ENCODE data around the gene ALOXE3. TPM values are rescaled to one million over a fixed set of nuclear protein-coding genes. Genes with fewer than 3 reads are reported as not detected.

ALOXE3 gene
- total RNA-seq, 1 experiment from 2014 or later, result 0.13 TPM

DNA sequence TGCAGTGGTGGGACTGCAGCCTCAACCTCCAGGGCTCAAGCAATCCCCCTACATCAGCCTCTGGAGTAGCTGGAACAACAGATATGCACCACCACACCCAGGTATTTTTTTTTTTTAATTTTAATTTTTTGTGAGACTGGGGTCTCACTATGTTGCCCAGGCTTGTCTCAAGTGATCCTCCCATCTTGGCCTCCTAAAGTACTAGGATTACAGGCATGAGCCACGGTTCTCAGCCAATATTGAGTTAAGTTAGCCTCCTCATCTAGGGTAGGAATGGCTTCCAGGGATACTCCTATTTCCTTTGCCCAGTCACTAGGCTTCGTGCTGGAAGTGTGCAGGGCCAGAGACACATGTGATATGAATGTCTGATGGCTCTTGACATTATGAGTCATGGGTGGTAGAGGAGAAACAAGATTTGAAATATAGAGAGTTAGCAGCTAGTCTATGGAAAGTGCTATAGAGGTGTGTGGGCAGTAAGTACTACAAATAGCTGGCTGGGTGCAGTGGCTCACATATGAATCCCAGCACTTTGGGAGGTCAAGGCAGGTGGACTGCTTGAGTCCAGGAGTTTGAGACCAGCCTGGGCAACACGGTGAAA lies 13.6 kb upstream of the ALOXE3 start:
- Histone ChIP-seq H3K14ac (ENCODE audit: insufficient read depth, low read length) (no peak overlapping the region), H3K27ac (ENCODE audit: insufficient read length, low read depth, low read length) (no peak overlapping the region), H2BK5ac (ENCODE audit: insufficient read length, low read length) (no peak overlapping the region), H2BK12ac (ENCODE audit: insufficient read length, low read depth, low read length) (no peak overlapping the region), H3K27me3 (ENCODE audit: insufficient read depth, low read length) (peaks cover 4% of the 10 kb centered on the region; the same call in 1 of the 2 replicates), H3K79me1 (ENCODE audit: insufficient read depth, low read depth, low read length, poor library complexity, severe bottlenecking) (no peaks in the 10 kb centered on the region), H3K23ac (ENCODE audit: insufficient read length, low read depth, low read length) (no peak overlapping the region), H3K9ac (ENCODE audit: extremely low read depth, insufficient read length, low read length) (no peak overlapping the region), H3K23me2 (ENCODE audit: insufficient read length, low read depth, low read length, poor library complexity, severe bottlenecking) (no peaks in the 10 kb centered on the region), H3K79me2 (ENCODE audit: insufficient read depth, low read length) (no peaks in the 10 kb centered on the region), H2AK5ac (ENCODE audit: insufficient read length, low read length) (peak overlapping the region; percentile 35), H2BK120ac (ENCODE audit: low read depth, low read length, poor library complexity, severe bottlenecking) (no peak overlapping the region), H3K4me1 (ENCODE audit: insufficient read depth, low read length) (no peaks in the 10 kb centered on the region), H4K8ac (replicated peaks; ENCODE audit: insufficient read length, low read depth, low read length) (no peak overlapping the region), H3K18ac (ENCODE audit: insufficient read length, low read depth, low read length) (no peak overlapping the region), H3T11ph (ENCODE audit: low read length) (no peak overlapping the region), H2BK20ac (ENCODE audit: low read depth, low read length, poor library complexity, severe bottlenecking) (no peak overlapping the region), H2BK15ac (ENCODE audit: low read depth, low read length) (no peak overlapping the region), H3K56ac (ENCODE audit: insufficient read length, low read depth, low read length) (no peak overlapping the region), H4K5ac (ENCODE audit: insufficient read length, low read depth, low read length) (no peak overlapping the region), H3K4ac (ENCODE audit: low read depth, low read length) (no peak overlapping the region), H4K91ac (ENCODE audit: insufficient read length, low read depth, low read length) (no peak overlapping the region), H3K9me3 (ENCODE audit: control insufficient read depth, low read depth, low read length) (no peaks in the 10 kb centered on the region), H2AFZ (ENCODE audit: low read length) (no peak overlapping the region), H4K20me1 (ENCODE audit: control insufficient read depth, insufficient read depth, insufficient read length) (no peaks in the 10 kb centered on the region), H3K4me2 (ENCODE audit: insufficient read depth, insufficient read length, low read length) (no peak overlapping the region)
- H3K4me3 Mint-ChIP-seq, result no peak overlapping the region
- no peak for DNase-seq
- H3K9me3 Mint-ChIP-seq, result peaks cover 0 to 3% of the 10 kb centered on the region in 2 experiments; a peak in 1 of 5 replicates
- no peak overlapping the region for H3K27ac Mint-ChIP-seq
- peaks cover 9 to 25% of the 10 kb centered on the region in 2 experiments for H3K4me1 Mint-ChIP-seq
- H3K27me3 Mint-ChIP-seq (ENCODE audit: low read depth), result peaks cover 43% of the 10 kb centered on the region
- H3K36me3 Mint-ChIP-seq (ENCODE audit: insufficient read depth in 1 of 3, low read depth in 3 of 3), result no peaks in the 10 kb centered on the region
- TF ChIP-seq CTCF (conservative IDR thresholded peaks at IDR 0.05), result no peak
- WGBS (ENCODE audit: extremely low coverage, insufficient read length, low lambda C conversion rate), result no CpG with 5 or more reads among the region's 3 CpGs

Measured in H9 (cell line).